Stimulated activated CD8-positive, alpha-beta memory T cell treated with anti-CD3 and anti-CD28 coated beads, Interleukin-12 subunit alpha, Interleukin-12 subunit beta, amount 100 ng/mL, for 1 hour (primary cell): ENCODE results near the gene CYP39A1.
A peak's percentile ranks its signal among the peaks of the same experiment; 100 is the strongest.

Source experiments
- DNase-seq: peaks from one replicate; pipeline ENCODE4 v3.0.0-alpha.2; 2020; ENCODE audit warnings: low read depth

The CYP39A1 gene, protein sequence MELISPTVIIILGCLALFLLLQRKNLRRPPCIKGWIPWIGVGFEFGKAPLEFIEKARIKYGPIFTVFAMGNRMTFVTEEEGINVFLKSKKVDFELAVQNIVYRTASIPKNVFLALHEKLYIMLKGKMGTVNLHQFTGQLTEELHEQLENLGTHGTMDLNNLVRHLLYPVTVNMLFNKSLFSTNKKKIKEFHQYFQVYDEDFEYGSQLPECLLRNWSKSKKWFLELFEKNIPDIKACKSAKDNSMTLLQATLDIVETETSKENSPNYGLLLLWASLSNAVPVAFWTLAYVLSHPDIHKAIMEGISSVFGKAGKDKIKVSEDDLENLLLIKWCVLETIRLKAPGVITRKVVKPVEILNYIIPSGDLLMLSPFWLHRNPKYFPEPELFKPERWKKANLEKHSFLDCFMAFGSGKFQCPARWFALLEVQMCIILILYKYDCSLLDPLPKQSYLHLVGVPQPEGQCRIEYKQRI

GRCh38 chr6:46652603-46653438, at the start of gene CYP39A1, which contains the start of gene SLC25A27:
TSS of gene CYP39A1 (minus strand) at chr6:46652818. CDS start at chr6:46652582, 236 bp downstream.
TSS of gene SLC25A27 (plus strand) at chr6:46652975. CDS start at chr6:46653193, 218 bp downstream.
- DNase-seq = peak; percentile 66

DNA sequence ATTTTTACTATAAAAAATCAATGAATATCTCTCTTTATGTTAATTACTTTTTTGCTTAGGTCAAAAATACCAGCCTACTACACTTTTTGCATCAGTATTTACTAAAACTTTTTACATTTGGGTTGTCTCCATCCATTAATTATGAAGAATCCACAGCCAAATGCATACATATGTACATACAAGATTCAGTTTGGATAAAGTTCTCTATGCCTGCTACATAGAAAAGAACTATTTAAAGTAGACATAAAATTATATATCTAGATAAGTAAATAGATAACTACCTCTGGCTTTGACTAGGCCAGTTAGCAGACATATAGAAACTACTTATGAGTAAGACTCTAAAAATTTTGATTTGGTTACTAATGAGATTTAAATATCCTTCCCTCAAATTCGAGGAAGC, 47.4 kb upstream of the CYP39A1 start:
- no peak for DNase-seq

- DNase-seq = no peak
These were observed 38.4 kb upstream of the CYP39A1 start for GRCh38 chr6:46690911-46691451.

DNA sequence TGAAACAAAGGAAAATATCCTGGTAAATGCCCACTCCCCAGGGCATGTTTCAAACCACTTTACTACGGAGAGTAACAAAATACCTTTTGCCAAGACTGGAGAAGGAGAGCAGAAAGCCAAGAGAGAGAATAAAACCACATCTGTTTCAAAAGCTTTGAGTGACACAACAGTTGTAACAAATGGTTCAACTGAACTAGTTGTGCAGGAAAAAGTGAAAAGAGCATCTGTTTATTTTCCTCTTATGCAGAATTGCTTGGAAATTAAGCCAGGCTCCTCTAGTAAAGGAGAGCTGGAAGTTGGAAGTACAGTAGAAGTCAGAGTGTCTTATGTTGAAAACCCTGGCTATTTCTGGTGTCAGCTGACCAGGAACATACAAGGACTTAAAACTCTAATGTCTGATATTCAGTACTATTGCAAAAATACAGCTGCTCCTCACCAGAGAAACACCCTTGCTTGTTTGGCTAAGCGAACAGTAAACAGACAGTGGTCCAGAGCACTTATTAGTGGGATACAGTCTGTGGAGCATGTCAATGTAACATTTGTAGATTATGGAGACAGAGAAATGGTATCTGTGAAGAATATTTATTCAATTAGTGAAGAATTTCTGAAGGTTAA, 37.6 kb upstream of the CYP39A1 start:
- DNase-seq = no peak

DNA sequence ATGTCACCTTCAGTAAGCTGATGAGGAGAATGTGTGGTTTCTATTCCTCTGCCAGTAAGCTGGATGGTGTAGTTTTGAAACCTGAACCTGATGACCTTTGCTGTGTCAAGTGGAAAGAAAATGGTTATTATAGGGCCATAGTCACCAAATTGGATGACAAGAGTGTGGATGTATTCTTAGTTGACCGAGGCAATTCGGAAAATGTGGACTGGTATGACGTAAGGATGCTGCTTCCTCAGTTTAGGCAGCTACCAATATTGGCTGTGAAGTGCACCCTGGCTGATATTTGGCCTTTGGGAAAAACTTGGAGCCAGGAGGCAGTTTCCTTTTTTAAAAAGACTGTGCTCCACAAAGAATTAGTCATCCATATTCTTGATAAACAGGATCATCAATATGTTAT, 37.0 kb upstream of the CYP39A1 start:
- DNase-seq = no peak

DNA sequence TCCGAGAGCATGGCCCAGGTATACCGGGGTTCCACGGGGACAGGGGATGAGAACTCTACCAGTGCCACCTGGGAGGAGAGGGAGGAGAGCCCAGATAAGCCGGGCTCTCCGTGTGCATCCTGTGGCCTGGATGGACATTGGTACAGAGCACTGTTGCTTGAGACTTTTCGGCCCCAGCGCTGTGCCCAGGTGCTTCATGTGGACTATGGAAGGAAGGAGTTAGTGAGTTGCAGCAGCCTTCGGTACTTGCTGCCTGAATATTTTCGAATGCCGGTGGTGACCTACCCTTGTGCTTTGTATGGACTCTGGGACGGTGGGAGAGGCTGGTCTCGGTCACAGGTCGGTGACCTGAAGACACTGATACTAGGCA, 36.3 kb upstream of the CYP39A1 start:
- DNase-seq = no peak

DNA sequence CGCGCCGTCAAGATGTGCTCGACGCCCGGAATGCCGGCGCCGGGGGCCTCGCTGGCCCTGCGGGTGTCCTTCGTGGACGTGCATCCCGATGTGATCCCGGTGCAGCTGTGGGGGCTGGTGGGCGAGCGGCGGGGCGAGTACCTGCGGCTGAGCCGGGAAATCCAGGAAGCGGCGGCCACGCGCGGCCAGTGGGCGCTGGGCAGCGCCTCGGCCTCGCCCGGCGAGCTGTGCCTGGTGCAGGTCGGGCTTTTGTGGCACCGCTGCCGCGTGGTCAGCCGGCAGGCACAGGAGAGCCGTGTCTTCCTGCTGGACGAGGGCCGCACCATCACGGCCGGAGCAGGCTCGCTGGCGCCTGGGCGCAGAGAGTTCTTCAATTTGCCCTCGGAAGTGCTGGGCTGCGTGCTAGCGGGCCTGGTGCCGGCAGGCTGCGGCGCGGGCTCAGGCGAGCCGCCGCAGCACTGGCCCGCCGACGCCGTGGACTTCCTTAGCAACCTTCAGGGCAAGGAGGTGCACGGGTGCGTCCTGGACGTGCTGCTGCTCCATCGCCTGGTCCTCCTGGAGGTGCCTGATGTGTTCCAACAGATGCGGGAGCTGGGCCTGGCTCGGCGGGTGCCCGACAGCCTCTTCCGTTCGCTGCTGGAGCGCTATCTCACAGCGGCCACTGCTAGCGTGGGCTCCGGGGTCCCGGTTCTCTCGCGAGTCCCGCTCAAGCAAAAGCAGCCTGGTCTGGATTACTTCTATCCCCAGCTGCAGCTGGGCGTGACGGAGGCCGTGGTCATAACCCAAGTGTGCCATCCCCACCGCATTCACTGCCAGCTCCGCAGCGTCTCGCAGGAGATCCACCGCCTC, 35.7 kb upstream of the CYP39A1 start:
- DNase-seq = no peak

DNA sequence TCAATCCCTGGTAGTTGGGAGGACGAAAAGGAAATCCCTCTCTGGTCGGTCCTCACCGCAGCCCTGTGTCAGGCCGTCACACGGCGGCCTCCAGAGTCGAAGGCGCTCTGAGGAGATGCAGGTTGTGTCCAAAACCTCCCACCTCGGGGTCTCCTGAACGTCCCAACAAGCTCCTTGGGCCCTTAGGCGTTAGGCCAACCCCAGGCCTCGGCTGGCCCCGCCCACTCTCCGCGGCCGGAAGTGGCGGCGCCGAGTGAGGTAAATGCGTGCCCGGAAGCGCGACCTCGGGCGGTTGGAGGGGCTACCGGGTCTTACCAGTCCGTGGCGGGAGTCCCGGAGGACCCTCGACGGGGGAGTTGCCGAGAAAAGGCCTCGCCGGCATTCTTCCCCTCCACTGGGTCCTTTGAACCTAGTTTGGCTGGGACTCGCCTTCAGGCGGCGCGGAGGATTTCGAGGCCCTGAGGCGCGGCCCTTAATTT, 35.0 kb upstream of the CYP39A1 start, which contains the start of gene TDRD6:
TDRD6 (plus strand) TSS at position 267 of the 479 bp plus-strand sequence. CDS start 244 bp downstream, outside the sequence.
- DNase-seq = no peak

DNA sequence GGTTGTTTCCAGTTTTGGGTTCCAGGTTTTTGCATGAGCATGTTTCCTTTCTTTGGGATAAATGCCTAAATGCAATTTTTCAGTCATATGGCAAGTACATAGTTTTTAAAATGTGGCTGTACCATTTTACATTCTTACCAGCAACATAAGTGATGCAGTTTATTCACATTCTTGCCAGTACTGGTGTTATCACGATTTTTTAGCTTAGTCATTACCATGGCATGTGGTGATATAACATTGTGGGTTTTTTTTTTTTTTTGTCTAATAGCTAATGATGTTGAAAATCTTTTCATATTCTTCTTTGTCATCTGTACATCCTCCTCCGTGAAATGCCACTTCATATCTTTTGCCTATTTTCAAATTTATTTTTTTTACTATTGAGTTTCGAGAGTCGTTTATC, 32.2 kb upstream of the CYP39A1 start:
- no peak for DNase-seq

DNA sequence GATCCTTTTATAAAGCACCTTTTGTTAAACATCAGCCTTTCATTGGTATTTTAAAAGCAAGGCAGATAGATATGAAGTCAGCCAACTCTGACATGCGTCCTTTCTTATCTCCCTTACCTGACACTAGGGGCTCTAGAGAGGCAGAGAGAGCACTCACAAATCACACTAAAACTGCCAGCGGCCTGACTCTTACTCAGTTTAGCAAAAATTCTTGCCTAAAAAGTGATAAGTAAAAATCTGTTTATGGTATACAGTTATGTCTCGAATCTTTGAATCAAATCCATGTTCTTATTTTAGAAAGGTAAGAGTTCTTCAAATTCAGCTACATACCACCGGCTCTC, 24.7 kb upstream of the CYP39A1 start:
- no peak for DNase-seq

DNA sequence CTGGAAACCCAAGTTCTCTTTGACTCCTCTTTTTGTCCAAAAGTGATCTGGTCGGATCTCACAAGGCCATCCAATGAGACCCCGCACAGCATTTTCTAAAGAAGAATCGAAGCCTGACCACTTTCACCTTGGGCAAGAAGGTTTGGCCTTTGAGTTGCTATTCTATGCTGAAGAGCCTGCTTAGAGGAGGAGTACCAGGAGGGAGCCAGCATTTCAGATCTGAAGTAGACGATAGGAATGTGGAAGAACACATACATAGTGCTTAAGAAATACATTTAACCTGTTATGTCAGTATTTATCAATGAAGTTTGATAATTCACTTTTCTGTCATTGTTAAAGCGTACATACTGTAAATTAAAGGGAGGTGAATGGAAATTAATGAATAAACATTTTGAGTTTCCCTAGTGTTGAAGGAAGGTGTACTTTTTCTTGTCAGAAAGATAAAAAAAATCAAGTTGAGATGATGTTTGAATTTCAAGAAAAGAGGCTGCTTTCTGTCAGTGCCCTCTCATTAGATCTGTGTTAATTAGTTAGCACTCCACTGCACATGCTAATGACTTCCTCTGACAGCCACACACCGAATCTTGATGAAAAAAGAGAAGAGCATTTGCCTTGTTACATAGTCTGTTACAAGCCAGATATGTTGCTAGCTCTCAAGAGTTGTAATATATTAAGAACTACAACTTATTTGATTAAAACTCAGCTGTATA, 24.1 kb upstream of the CYP39A1 start:
- DNase-seq = no peak

GRCh38 chr6:46674410-46674809, 21.8 kb upstream of the CYP39A1 start:
- no peak for DNase-seq

DNA sequence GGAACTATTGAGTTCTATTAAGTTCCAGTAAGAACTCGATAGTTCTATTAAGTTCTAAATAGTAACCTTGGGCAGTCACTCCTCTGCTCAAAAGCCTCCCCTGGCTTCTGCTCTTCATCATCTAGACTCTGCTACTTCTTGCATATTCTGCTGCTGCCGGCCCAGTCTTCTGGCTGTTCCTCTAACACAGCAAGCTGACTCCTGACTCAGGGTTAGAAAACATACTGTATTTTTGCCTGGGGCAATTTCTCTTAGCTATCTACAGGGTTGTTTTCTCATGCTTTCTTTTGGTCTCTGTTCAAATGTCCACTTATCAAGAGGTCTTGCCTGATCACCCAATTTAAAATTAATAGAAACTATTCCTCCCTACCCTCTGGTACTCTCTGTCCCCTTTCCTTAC, 14.8 kb upstream of the CYP39A1 start:
- DNase-seq = no peak

DNA sequence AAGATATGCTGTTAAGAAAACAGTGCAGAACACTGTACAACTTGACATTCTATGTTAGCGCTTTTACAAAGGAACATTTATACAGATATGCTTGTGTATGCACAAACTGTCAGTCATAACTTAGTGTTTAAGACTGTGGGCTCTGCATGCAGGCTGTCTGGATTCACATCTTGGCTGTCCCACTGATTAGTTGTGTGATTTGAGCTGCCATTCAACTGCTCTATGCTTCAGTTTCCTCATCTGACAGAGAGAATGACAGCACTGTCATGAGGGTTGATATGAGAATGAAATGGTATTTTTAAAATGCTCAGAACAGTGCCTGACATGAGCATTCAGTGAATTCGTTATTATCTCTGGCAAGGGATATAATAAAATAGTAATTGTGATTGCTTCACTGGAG, 8.9 kb upstream of the CYP39A1 start:
- DNase-seq = no peak

GRCh38 chr6:46657642-46658041, 5.0 kb upstream of the CYP39A1 start:
- no peak for DNase-seq

GRCh38 chr6:46655803-46656202, 3.2 kb upstream of the CYP39A1 start:
- DNase-seq = no peak

DNA sequence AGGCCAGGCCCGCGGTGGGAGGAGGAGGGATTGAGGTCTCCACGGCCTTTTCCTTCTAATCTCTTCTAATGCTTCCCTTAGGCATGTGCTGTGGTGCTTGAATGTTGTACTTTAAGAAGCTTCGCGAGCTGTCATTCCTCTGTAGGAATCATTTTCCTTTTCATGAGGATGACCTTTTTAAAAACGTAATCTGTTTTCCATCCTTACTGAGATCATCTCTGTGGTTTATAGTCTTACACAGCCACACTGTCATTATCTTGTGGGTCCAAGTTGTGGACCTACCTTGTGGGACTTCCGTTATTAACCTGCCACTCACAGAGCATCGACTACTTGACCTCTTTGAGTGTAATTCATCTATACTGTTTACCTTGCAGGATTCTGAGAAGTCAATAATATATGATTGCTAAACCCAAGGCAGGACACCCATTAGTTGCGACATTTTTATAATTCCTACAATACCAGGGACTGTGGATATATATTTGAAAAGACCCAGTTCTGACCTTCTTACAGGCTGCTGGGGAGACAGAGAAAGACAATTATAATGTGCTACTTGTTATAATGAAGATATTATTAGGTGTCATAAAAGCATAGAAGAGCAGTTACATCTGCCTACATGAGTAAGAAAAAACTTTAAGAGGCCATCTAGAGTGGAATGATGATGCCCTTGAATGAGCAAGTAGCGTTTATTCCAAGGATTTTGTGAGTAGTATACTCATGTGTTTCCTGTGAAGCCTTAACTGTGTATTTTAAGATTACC, 999 bp upstream of the CYP39A1 start:
- DNase-seq = no peak

GRCh38 chr6:46652232-46652602, 401 bp downstream of the CYP39A1 start:
- no peak for DNase-seq

DNA sequence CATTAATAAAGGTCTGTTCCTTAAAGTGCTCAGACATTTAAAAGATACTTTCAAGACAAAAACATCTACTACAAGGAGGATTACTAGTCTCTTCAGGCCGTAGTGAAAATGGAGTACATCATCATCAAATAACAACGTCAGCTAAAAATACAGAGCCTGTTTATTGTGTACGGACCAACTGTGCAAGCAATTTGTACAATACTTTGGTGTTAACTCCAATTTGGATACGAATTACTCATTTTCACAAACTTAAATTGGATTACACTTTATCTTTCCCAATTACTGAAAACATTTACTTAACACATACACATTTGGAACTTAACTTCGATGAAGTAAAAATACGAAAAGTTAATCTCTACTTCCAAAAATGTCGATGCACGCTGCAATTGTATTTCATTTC, 802 bp downstream of the CYP39A1 start:
- DNase-seq = no peak

- no peak for DNase-seq
These were observed 1.6 kb downstream of the CYP39A1 start for GRCh38 chr6:46651006-46651405.
